ENCODE data around the gene RFPL2.

RFPL2 gene

DNA sequence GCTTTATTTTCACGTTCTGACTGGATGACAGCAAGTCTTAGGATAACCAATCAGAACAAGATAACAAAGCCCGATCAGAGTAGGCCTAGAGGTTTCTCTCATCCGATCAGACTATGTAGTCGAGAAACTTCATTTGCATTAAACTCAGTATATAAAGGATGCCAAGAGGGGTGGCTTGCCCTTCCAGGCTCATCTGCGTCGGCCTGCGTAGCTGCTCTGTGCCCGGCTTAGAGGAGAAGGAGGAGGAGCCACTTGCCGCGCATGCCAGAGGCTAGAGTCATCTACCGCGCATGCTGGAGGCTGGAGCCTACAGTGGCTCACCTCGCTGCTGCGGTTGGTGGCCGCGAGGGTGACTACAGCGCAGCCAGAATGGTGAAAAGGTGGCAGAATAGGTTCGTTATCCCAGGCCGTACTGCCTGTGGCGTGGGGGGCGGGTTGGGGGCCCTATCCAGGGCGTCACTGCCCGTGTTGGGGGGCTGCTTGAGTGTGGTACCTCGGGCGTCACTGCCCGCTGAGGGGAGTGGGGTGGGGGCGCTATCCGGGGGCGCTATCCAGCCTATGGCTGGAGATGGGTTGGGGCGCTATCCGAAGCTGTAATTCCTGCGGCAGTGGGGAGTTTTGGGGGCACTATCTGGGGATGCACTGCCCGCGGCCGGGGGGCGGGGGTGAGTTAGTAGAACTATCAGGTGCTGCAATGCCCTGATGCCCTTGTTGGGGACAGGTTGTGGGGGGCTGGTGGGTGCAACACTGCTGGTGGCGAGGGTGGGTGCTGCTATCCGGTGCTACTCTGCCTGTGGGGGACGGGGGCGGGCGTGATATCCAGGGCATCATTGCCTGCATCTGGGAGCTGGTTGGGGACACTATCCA is at the start of gene RFPL2:
Gene RFPL2 (minus strand): TSS at position 218 of the 867 bp plus-strand sequence. CDS start 2,622 bp downstream, outside the sequence.
- no peak for DNase-seq

DNA sequence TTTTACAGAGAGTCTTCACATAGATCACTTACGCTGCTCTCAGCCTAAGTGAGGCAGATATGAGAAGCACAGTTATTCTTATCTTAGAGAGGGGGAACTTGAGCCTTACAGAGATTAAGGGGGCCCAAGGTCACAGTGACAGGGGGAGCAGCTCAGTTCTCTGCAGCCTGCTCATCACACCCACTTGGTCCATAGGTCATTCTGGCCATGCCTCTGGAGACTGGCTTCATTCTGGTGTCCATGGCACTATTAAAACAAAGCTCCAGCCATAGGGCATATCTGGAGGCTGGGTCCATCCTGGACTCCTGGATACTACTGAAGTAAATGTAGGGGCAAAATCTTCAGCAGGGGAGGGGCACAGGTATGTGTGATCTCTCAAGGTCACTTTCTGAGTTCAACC is 44.4 kb upstream of the RFPL2 start:
- DNase-seq: no peak

DNA sequence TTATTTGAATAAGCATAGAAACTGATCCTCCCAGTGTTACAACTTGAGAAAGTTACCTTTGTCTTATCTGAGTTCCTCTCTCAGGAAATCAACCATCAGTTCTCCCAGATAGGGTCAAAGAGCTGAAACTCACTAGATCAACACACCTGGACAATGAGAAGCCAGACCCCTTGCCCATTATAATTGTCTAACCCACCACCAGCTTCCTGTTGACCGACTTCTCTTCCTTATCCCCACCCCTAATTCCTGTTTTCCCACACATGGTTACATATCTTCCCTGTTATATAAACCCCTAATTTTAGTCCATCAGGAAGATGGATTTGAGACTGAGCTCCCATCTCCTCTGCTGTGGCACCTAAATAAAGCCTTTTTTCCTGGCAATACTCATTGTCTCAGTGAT is 43.4 kb upstream of the RFPL2 start:
- no peak for DNase-seq

DNA sequence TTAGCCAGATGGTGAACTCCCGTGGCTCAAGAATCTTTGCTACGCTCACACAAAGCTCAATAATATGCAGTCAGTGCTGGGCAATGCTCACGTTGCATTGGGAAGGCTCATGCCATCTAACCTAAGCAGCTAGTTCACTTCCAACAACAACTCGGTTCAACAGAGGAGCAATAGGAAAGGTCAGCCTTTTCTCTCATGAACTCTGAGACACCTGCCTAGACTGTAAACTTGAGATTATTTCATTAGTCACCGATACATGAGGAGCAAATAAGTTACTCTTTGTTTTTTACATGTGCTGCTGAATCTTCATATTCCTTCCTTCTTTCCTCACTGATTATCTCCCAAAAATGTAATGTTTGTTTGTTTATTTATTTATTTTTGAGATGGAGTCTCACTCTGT is 41.3 kb upstream of the RFPL2 start:
- no peak for DNase-seq

DNA sequence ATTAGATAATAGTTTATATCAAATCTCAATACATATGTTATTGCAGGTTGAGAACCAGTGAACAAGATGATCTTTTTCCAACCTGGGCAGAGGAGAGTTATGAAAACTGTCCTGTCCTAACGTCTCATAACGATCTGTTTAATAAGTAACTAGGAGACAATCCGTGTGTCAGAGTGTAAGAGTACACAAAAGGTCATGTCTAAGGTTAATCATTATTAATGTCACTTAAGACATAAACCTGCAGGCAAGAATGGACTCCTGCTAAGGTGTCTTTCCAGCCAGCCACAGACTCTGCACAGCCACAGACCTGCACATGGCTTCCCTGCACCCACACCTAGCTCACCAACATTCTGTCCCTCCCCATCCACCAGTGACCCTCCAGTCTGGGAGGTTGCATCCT is 40.2 kb upstream of the RFPL2 start:
- no peak for DNase-seq

DNA sequence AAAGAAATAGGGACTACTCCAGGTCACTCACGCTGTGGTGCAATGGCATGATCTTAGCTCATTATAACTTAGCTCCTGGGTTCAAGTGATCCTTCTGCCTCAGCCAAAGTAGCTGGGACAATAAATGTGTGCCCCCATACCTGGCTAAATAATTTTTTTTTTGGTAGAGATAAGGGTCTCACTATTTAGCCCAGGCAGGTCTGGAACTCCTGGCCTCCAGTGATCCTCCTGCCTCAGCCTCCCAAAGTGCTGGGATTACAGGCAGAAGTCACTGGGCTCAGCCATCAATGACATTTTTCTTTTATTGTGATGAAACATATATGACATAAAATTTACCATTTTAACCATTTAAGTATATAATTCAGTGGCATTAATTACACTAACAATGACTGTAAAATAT is 39.7 kb upstream of the RFPL2 start:
- DNase-seq: no peak

DNA sequence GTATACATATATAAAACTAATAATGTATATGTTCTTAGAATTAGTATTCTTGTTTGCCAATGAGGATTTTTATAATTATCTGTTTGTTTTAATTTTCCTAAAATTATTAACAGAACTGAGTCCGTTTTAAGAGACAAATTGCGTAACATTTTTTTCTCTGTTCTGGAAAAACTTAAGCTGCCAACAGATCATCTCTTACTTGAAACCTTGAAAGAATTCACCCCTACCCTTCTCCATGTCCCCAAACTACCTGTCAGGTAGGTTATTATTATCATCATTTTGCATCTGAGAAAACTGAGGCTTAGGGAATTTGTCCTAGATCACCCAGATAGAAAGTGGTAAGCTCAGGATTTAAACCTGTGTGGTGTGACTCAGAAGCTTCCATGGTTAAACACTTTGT is 35.6 kb upstream of the RFPL2 start:
- DNase-seq: no peak

DNA sequence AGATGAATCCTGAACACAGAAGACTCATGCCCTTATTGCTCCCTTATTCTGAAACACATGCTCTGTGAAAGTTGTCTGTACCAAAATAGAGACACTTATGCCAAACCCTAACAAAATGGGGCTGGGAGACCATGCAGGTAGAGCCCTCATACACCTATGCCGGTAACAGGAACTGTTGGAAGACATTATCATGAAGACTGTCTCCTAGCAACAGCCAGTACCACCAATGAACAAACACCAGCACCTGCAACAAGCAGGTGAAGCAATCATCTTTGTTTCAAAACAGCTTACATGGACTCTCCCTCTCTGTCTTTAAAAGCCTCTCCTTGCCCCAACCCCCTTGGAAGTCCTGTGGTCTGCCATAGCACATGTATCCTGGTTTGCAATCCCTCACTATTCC is 33.0 kb upstream of the RFPL2 start:
- no peak for DNase-seq

DNA sequence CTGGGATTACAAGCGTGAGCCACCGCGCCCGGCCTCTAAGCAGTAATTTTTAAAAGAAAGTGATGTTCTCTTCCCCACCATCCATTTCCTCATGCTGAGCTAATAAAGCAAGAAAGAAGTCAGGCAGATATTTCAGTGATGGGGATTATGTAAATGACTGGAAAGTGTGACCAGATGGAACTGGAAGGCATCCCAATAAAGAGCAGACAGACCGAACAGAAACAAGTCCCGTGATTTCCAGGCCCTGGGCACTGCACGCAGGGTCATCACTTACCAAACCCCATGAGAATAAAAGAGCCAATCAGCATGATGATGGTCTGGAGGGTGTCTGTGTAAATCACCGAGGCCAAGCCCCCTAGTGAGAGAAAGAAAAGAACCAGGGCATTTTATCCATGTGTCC is 32.1 kb upstream of the RFPL2 start:
- no peak for DNase-seq

DNA sequence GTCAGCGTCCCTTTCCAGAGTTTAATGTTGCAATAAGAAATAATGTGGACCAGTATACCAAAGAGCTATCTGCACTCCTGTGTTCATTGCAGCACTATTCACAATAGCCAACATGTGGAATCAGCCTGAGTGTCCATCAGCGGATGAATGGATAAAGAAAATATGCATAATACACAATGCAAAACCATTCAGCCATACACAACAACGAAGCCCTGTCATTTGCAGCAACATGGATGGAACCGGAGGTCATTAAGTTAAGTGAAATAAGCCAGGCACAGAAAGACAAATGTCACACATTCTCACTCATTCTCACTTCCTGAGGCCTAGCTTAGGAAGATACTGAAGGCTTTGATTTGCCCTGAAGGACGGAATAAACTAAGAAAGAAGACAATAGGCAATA is 28.2 kb upstream of the RFPL2 start:
- no peak for DNase-seq

DNA sequence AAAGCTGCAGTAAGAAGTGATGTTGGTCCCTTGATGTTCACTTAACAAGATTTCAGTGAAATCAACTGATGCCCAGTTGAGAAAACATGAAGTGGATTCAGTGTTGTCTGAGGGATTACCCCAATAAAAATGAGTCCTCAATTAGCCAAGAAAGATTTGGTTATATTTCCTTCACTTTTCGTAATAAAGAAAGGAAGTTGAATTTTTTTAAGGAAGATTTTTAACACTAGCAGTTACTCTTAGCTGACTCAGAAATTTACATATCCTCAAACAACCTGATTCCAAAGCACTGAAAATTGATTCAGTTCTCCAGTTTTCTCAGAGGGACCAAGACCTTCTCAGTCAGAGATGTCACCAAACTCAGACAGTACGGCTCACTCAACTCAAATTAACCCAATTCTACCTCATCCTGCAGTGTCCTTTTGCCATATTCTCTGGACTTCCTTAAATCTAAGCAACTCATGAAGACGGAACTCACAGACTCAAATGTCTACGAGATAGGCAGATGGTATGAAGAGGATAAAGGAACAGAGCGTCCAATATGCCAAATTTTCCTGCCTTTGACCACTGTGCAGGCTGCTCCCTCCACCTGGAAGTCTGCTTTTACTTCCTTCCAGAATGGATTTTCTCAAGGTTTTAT is 27.4 kb upstream of the RFPL2 start:
- DNase-seq: no peak

DNA sequence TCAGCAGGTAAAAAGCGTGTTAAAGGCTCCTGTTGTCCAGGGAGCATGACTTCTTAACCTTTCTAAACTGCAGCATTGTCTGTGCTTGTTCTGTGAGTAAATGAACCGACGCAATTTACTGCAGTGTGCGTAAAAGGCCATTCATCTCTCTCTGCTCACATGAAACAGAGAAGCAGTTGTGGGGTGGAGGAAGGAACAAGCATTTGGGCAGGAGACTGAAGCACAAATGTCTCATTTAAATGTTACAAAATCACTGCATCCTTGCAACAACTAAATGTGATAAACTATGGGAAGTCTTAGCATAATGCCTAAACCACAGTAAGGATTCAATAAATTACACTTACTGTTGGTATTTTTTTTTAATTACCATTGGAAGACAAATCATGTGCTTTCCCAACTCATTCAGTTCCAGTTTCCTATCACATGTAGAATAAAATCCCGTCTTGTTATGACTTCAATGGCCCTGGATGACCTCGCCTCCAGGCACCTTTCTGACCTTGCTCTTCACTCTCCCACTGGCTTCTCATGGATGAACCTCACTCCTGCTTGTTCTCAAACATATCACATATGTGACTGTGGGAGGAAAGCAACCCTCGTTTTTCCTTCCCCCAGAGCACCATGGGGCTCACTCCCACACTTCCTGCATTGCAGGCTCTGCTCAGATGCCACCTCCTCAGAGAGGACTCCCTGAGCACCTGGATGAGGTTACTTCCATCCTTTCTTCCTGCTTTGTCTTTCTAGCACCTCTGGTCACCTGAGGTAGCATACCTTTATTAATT is 21.6 kb upstream of the RFPL2 start:
- no peak for DNase-seq

DNA sequence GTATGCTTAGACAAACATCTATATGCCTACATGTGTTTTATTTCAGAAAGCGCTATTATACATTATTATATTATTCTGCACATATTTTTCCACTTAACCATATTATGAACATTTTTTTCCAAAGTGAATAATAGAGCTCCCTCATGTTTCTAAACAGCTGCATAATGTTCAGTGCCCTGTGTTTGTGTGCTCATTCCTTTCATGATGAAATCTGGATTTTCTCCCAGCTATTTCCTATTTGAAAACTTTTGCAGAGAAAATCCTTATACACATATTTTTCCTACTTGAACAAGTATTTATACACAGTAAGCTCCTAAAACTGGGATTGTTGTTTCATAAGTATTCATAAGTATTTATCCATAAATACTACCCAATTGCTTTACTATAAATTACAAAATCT is 18.1 kb upstream of the RFPL2 start:
- DNase-seq: no peak

DNA sequence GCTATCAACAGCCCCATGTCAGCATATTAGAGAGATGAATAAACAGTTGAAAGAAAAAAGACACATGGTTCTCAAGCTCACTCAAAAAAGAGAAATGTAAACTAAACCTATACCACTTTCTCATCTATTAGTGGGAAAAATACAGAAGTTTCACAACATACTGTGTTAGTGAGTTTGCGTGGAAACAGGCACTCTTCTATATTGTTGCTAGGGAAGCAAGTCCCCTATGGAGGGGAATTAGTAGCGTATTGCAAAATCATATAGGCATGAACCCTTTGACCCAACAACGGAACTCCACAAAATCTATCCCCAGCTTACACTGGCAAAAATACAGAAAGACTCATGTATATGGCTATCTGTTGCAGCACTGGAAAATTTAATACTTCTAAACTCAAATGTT is 14.2 kb upstream of the RFPL2 start:
- DNase-seq: no peak

DNA sequence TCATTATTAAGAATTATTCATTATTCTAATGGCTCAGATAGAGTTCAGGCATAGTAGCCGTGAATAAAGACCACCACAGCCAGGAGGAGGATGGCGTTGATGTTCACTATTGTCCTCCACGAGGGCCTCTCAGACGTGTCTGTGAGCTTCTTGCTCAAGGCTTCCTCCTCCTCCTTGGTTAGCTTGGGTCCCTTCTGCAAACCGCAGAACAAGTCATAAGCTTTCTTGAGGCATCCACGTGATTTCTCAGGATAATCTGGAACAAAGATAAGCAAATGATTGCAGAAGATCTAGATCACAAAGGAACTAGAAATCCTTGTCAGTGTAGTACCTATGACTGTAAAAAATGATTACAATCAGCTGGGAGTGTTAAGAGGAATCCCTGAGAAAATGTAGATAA is 13.6 kb upstream of the RFPL2 start:
- no peak for DNase-seq

DNA sequence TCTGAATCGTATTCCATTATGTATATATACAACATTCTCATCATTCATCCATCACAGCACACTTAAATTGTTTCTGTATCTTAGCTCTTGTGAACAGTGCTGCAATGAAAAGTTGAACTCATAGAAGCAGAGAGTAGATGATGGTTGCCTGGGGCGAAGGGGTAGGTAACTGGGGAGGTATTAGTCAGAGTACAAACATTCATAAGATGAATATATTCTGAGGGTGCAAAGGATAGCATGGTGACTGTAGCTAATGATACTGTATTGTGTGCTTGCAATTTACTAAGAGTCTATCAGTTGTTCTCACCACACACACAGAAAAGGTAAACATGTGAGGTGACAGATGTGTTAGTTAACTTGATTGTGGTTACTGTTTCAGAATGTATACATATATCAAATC is 12.6 kb upstream of the RFPL2 start:
- no peak for DNase-seq

DNA sequence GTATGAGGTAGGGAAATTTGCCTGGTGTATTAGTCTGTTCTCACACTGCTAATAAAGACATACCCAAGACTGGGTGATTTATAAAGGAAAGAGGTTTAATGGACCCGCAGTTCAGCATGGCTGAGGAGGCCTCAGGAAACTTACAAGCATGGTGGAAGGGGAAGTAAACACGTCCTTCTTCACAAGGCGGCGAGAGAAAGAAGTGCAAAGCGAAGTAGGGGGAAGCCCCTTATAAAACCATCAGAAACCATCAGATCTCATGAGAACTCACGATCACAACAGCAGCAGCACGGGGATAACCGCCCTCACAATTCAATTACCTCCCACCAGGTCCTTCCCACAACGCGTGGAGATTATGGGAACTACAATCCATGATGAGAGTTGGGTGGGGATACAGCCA is 12.0 kb upstream of the RFPL2 start:
- no peak for DNase-seq

DNA sequence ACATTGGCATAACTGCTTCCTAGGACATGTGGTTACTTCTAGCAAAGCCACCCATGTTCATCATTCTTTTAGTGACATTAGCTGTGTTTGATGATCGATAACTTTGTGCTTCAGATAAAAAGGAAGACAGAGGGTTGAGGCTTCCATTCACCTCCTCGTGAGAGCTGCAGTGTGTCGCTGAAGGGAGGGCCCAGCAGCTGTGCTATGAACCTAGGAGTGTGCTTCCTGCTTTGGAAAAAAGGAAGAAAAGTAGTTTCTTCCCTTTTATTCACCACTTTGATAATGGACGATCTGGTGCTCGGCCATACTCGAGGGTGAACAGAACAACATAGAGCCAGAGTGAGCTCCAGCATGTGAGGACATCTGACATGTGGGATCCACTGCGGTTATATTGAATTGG is 6.1 kb upstream of the RFPL2 start:
- DNase-seq: no peak

DNA sequence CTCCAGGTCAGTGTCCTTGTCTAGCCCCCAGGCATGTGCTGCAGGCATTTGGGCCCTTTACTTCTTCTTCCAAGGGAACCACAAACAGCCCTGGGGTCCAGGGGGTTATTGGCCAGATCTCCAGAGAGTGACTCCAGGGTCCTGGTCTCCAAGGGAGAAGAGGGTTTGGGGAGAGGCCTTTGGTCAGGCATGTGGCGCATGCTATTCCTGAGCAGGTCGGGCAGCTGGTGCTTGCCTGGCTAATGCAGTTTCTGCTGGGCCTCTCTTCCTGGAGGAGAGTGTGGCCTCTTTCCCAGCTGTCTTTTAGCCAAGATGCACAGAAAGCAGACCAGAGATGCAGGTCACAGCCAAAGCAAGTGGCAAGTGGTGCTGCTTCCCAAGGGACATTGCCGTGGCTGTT is 3.8 kb upstream of the RFPL2 start:
- no peak for DNase-seq

DNA sequence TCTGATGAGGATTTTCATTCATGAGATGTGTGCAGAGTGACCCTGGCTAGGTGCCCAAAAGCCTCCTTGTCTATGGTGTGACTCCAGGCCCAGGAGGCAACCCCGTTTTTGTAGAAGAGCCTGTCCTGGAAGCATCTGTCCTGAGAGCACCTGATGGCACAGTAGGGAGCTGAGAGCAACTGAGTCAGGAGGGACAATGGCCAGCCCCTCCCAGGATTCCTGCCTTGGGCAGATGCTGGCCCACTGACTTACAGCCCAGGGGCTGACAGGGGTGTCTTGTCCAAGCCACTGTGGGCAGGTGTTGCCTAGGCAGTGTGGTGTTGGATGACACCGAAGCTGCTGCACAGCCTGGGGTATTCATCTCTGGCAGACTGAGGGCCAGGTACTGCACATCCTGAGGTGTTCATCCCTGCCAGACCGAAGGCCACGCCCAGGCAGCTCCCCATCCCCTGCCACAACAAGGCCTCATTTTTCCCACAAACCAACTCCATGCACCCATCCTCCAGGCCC is 3.2 kb upstream of the RFPL2 start:
- DNase-seq: no peak

DNA sequence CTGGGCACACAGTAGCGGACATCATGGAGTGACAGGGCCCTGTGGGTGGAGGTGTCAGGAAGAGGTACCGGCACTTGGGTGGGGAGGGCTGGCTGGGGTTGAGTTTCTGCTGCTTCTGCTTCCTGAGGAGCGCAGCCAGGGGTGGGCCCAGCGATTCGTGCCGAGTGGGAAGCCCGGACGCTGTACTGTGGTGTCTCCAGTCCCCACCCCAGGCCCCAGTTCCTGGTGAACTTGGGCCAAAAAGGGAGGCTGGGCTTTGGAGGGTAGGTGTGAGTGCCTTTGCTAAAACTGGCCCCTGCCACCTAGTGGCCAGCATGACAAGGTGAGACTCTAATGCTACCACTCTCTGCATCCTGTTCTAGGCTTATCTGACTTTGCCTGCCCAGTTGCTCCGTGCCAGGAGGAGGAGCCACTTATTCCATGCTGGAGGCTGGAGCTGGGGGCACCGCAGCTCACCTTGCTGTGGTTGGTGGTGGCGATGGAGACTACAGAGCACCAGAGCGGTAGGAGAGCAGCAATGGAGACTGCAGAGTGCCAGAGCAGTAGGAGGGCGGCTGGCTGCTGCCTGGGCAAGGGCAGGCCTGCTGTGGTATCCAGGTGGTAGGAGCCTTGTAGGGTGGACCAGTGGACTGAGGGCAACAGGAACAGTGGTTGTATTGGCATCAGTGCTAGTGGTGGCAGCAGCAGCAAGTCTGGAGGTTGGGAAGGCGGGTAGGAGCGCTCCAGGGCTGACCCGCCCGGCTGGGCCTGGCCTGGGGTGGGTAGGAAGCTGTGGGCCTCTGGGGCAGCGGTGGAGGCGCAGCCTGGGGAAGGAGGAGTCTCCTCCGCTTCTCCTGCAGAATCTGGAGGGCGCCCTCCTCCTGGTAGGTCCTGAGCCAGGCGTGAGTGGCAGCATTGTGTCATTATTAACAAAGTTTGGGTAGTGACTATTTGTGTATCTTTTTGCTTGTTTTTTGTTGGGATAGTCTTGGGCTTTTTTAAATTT is 2.2 kb upstream of the RFPL2 start:
- no peak for DNase-seq
